ENCODE measurements around the gene PRKAR1A.
"Not testable (repeated sequence)": the region's sequence is repeated elsewhere in the genome, so short reads cannot be mapped to it uniquely, and the experiment has no call there.

PRKAR1A gene

DNA sequence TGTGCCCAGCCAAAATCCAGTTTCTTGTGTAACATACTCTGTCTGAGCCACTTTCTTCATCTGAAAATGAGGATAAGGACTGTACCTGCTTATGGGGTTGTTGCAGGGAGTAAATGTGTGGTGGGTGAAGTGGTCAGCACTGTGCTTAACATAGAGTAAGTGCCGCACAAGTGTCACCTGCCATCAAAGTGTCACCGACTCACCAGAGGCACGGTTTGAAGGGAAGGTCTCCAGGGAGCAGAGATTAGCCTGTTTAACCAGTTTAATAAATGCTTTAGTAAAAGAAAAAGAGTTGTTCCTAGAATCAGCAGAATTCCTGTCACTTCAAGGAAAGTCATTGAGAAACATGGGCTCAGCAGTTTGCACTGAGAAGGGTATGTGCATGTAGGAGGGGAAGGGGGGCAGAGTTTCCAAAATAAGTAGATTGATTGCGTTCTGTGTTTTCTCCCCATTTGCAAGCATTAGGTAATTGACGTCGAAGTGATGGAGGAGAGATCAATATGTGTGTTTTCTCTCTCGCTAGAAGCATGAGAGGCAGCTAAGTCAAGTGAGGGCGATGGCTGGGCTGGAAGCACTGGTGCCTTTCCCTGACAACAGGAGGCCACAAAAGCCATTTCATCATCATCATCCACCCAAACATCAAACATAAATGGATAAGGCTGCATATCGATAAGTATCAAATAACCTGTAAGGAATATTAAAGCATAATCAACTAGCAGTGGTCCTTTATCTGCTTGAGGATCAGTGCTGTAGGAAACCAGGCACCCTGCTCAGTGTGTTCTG is 69.8 kb downstream of the PRKAR1A start:
- TF ChIP-seq POLR2A (IDR thresholded peaks at IDR 0.05; ENCODE audit: extremely low read depth, insufficient read length) (no peak), MYC (IDR thresholded peaks at IDR 0.05; ENCODE audit: low read depth, low read length) (no peak)
- TF ChIP-seq, protein P1, sequence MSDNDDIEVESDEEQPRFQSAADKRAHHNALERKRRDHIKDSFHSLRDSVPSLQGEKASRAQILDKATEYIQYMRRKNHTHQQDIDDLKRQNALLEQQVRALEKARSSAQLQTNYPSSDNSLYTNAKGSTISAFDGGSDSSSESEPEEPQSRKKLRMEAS (IDR thresholded peaks at IDR 0.05; ENCODE audit: low read depth, low read length) = no peak
- no peak for DNase-seq (ENCODE audit: low read depth)
- no peak overlapping the region for H3K4me3 ChIP-seq (ENCODE audit: low read depth, low read length)

DNA sequence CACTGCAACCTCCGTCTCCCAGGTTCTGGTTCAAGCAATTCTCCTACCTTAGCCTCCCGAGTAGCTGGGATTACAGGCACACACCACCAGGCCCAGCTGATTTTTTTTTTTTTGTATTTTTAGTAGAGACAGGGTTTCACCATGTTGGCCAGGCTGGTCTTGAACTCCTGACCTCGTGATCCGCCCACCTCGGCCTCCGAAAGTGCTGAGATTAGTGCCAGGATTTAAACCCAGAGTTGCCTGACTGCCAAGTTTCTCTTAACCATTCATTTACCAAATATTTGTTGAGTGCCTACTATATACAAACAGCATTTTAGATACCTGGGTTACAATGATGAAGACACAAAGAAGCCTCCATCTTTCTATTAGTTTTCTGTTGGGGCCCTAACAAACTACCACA is 70.6 kb downstream of the PRKAR1A start:
- not testable (repeated sequence) for DNase-seq (ENCODE audit: low read depth); H3K4me3 ChIP-seq (ENCODE audit: low read depth, low read length)

DNA sequence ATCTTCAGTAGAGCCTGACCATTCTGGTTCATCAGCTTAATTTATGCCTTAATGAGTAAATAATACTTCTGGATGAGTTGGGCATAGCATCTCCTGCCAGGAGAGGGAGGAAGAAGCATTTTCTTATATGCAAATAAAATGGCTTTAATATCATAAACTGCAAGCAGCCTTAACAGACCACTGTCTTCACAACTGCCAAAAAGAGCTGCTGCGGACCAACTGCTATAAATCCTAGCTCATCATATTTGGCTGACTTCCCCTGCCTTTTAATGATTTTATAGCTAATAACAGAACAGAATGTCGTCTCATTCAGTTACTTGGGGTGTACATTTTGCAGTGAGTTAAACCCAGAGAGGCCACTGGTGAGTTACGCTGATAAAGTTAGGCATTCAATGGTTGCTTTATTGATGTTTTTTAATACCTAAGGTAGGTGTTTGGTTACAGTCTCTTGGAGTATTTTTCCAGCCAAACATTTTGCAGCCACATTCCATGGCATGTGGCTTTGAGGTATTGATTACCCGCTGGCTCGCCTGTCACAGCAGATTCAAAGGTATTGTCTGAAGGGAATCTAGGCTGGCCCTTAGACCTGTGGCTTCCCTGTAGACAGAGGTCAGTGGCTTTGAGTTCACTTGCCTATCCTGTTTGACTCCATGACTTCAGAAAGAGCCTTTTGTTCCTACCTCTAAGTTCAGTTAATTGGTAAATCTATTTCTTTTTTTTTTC is 72.5 kb downstream of the PRKAR1A start:
- no peak for DNase-seq (ENCODE audit: low read depth)
- no peak for TF ChIP-seq MYC (IDR thresholded peaks at IDR 0.05; ENCODE audit: low read depth, low read length)
- no peak for TF ChIP-seq POLR2A (IDR thresholded peaks at IDR 0.05; ENCODE audit: extremely low read depth, insufficient read length)
- TF ChIP-seq, protein P1 (IDR thresholded peaks at IDR 0.05; ENCODE audit: low read depth, low read length) = no peak
- TF ChIP-seq, protein P2, sequence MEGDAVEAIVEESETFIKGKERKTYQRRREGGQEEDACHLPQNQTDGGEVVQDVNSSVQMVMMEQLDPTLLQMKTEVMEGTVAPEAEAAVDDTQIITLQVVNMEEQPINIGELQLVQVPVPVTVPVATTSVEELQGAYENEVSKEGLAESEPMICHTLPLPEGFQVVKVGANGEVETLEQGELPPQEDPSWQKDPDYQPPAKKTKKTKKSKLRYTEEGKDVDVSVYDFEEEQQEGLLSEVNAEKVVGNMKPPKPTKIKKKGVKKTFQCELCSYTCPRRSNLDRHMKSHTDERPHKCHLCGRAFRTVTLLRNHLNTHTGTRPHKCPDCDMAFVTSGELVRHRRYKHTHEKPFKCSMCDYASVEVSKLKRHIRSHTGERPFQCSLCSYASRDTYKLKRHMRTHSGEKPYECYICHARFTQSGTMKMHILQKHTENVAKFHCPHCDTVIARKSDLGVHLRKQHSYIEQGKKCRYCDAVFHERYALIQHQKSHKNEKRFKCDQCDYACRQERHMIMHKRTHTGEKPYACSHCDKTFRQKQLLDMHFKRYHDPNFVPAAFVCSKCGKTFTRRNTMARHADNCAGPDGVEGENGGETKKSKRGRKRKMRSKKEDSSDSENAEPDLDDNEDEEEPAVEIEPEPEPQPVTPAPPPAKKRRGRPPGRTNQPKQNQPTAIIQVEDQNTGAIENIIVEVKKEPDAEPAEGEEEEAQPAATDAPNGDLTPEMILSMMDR (IDR thresholded peaks at IDR 0.05; ENCODE audit: low read depth, low read length) = no peak
- no peak overlapping the region for H3K4me3 ChIP-seq (ENCODE audit: low read depth, low read length)

DNA sequence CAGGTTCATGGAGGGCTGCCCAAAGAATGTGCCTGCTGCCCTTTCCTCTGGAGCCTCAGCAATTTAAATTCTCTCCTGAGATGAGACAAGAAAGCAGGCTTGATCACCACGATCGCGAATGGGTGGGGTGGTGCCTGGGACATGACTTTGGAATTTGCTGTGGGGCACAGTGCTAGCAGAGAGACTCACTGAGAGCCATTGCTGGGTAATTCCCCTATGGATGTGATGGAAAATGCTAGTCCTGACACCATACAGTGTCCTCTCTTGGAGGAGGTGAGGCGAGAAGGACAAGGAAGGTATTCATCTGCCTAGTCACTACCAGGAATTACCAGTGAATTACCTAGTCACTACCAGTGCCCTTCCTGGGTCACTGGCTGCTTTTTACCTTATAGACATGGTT is 73.4 kb downstream of the PRKAR1A start:
- H3K4me3 ChIP-seq (ENCODE audit: low read depth, low read length) = no peak overlapping the region
- no peak for DNase-seq (ENCODE audit: low read depth)
- TF ChIP-seq MYC (IDR thresholded peaks at IDR 0.05; ENCODE audit: low read depth, low read length) (no peak), POLR2A (IDR thresholded peaks at IDR 0.05; ENCODE audit: extremely low read depth, insufficient read length) (no peak)
- TF ChIP-seq, protein P2 (IDR thresholded peaks at IDR 0.05; ENCODE audit: low read depth, low read length) = no peak
- TF ChIP-seq, protein P1 (IDR thresholded peaks at IDR 0.05; ENCODE audit: low read depth, low read length) = no peak

DNA sequence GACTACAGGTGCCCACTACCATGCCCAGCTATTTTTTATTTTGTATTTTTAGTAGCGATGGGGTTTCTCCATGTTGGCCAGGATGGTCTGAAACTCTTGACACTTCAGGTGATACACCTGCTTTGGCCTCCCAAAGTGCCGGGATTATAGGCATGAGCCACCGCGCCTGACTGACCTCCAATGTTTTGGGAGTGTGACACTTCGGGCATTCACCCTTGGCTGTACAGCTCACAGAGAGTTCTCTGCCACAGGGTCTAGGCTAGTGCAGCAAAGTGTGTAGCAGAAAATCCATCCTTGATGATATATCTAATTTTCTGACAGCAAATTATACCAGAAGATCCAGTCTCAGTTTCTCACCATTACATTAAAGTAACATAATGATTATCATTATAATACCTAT is 74.8 kb downstream of the PRKAR1A start:
- no peak for DNase-seq (ENCODE audit: low read depth)
- no peak overlapping the region for H3K4me3 ChIP-seq (ENCODE audit: low read depth, low read length)
- TF ChIP-seq, protein P1 (IDR thresholded peaks at IDR 0.05; ENCODE audit: low read depth, low read length) = no peak
- TF ChIP-seq, protein P2 (IDR thresholded peaks at IDR 0.05; ENCODE audit: low read depth, low read length) = no peak
- no peak for TF ChIP-seq MYC (IDR thresholded peaks at IDR 0.05; ENCODE audit: low read depth, low read length)
- TF ChIP-seq POLR2A (IDR thresholded peaks at IDR 0.05; ENCODE audit: extremely low read depth, insufficient read length) = no peak

DNA sequence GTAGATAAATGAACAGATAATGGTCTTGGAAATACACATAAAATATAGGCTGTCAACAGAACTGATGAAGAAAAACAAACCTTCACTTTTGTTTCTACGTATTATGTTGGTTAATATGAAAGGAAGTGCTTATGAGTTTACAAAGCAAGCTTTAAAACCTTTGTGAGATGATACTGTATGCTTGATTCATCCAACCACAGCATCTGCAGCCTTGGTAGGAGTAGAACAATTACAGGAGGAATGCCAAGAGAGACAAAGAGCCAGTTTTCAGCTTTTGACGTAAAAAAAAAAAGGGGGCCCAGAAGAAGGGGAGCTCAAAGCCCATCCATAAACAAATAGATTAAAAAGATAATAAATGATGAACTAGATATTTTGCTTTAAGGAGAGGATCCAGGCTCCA is 75.6 kb downstream of the PRKAR1A start:
- DNase-seq (ENCODE audit: low read depth) = no peak
- no peak for TF ChIP-seq MYC (IDR thresholded peaks at IDR 0.05; ENCODE audit: low read depth, low read length)
- TF ChIP-seq, protein P2 (IDR thresholded peaks at IDR 0.05; ENCODE audit: low read depth, low read length) = no peak
- no peak for TF ChIP-seq POLR2A (IDR thresholded peaks at IDR 0.05; ENCODE audit: extremely low read depth, insufficient read length)
- TF ChIP-seq, protein P1 (IDR thresholded peaks at IDR 0.05; ENCODE audit: low read depth, low read length) = no peak
- H3K4me3 ChIP-seq (ENCODE audit: low read depth, low read length) = no peak overlapping the region
